Sigmoid colon (tissue), 7 donors: ENCODE data around the gene ATP6V1F. TPM values are rescaled to one million over a fixed set of nuclear protein-coding genes. Genes with fewer than 3 reads are reported as not detected.
A peak's percentile ranks its signal among the peaks of the same experiment; 100 is the strongest.

Source experiments
- DNase-seq: peaks from one replicate; pipeline ENCODE4 v3.0.0-alpha.2; 2019
- H3K27ac ChIP-seq, 4 donors: fragments of 200-600 bp; sonication (generic); one replicate each; pipeline ENCODE4 v1.5.1; 2016 to 2019; ENCODE audit warnings: mild to moderate bottlenecking in 1 of 4
- H3K27me3 ChIP-seq, 3 donors: fragments of 200-600 bp; sonication (generic); one replicate each; pipeline ENCODE4 v1.5.1; 2019; ENCODE audit warnings: mild to moderate bottlenecking in 1 of 3
- H3K36me3 ChIP-seq, 4 donors: fragments of 200-600 bp; sonication (generic); one replicate each; pipeline ENCODE4 v1.5.1; 2016 to 2019
- H3K4me1 ChIP-seq, 4 donors: fragments of 200-600 bp; sonication (generic); one replicate each; pipeline ENCODE4 v1.5.1; 2017 to 2019
- H3K4me3 ChIP-seq, 4 donors: fragments of 200-600 bp; sonication (generic); one replicate each; pipeline ENCODE4 v1.5.1; 2017 to 2019; ENCODE audit warnings: mild to moderate bottlenecking in 2 of 4, moderate library complexity in 1 of 4
- H3K9me3 ChIP-seq, 4 donors: fragments of 200-600 bp in 3 of 4; sonication (generic) in 3 of 4; one replicate each; pipeline versions ENCODE4 v1.5.1 to v1.6.1; 2013 to 2019
- CTCF ChIP-seq, 4 experiments: fragments of 450-650 bp in 3 of 4; fragments of 200-600 bp in 1 of 4; IDR thresholded peaks; one replicate each; pipeline ENCODE4 v1.5.1; 2016 to 2019; ENCODE audit warnings: antibody characterized with exemption in 4 of 4, mild to moderate bottlenecking in 3 of 4, moderate library complexity in 2 of 4
- EP300 ChIP-seq, 4 donors: sonication (generic); formaldehyde crosslinking; IDR thresholded peaks; one replicate each; pipeline ENCODE4 v1.6.1; 2017; ENCODE audit warnings: antibody characterized with exemption in 4 of 4
- POLR2A ChIP-seq, 2 donors: fragments of 450-650 bp; IDR thresholded peaks; one replicate each; pipeline ENCODE4 v1.6.1; 2016; ENCODE audit warnings: antibody characterized with exemption in 2 of 2, mild to moderate bottlenecking in 2 of 2, moderate library complexity in 2 of 2
- POLR2AphosphoS5 ChIP-seq, 4 donors: sonication (generic); formaldehyde crosslinking; IDR thresholded peaks; one replicate each; pipeline ENCODE4 v1.6.1; 2017; ENCODE audit warnings: antibody characterized with exemption in 4 of 4
- WGBS, 2 donors: extraction: QIAGEN DNeasy Blood & Tissue Kit; methylation state at CpG; one replicate each; pipeline ENCODE4 v1.1.7; 2013; 5-methylcytosine and 5-hydroxymethylcytosine counted together
- intact Hi-C: fragments of 100-400 bp; cut with DNase I; formaldehyde crosslinking; loops from one replicate; pipeline ENCODE4 v1.15.1; 2023
- polyA plus RNA-seq, 3 donors: library from polyadenylated mRNA; stranded (reverse); fragments of 200-250 nt; gene quantifications; one replicate each; pipeline ENCODE4 v1.2.3, GENCODE V29; 2013
- total RNA-seq, 4 donors: library from RNA; depleted of rRNA; stranded (reverse); fragments of >200 nt; gene quantifications; one replicate each; pipeline ENCODE4 v1.1.0, GENCODE V29; 2016
- donor health status: healthy with polysubstance abuse.
- donor health status: Bipolar disorder and iron deficiency.
- donor health status: healthy.

The ATP6V1F gene
- total and polyA plus RNA-seq, 7 donors = 96.7 to 214 (median 138) TPM

- peaks cover 60 to 100% (median 97%) of the 10 kb centered on the region in 4 donors for H3K36me3 ChIP-seq
- H3K27ac ChIP-seq = peak overlapping the region; percentile 14 to 99 (median 64)
These were observed 17.2 kb upstream of the ATP6V1F start for GRCh38 chr7:128845475-128845874.

GRCh38 chr7:128845987-128846386 lies 16.7 kb upstream of the ATP6V1F start:
- peaks cover 62 to 100% (median 97%) of the 10 kb centered on the region in 4 donors for H3K36me3 ChIP-seq
- WGBS, 2 donors = 85 to 91% methylated on average over 19 of the region's 19 CpGs
- intact Hi-C loops = no loop called here

More at GRCh38 chr7:128845475-128845874, 17.2 kb upstream of the ATP6V1F start:
- Histone ChIP-seq H3K27me3 (no peaks in the 10 kb centered on the region), H3K9me3 (no peaks in the 10 kb centered on the region), H3K4me1 (peaks cover 0 to 17% (median 8%) of the 10 kb centered on the region in 4 donors), H3K4me3 (no peak overlapping the region)
- intact Hi-C loops = no loop called here
- 86 to 88% methylated on average over 5 of the region's 5 CpGs for WGBS, 2 donors
- TF ChIP-seq CTCF (IDR thresholded peaks at IDR 0.05) (no peak), EP300 (IDR thresholded peaks at IDR 0.05) (no peak), POLR2AphosphoS5 (IDR thresholded peaks at IDR 0.05) (no peak), POLR2A (IDR thresholded peaks at IDR 0.05) (no peak)
- no peak for DNase-seq

DNA sequence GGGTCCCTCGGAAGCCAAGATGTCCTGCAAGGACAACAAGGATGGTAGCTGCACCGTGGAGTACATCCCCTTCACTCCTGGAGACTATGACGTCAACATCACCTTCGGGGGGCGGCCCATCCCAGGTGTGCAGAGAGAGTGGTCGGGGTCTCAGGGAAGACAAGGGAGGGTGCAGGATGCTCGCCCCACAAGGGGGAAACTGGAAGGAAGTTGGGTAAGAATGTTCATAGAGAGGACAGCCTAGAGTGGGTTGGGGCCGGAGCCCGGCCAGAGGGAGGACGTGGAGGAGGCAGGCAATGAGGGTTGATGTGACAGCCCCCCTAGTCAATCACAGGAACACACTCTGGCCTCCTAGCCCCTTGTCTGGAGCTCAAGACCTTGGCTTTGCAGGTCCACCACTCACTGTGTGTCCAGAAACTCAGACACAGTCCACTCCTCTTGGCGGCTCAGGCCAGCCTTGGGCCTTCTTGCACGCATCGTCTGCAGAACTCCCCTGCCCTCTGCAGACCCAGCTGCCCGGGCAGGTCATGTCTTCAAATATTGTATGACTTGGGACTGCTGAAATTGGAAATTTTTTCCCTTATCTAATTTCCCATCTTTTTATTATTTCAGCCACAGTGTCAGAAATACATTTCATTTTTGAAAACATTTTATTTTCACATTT lies 15.7 kb upstream of the ATP6V1F start:
- H3K4me3 ChIP-seq = no peak overlapping the region
- peak overlapping the region in 1 of 4 donors; percentile 99 for H3K27ac ChIP-seq
- H3K36me3 ChIP-seq = peaks cover 66 to 100% (median 97%) of the 10 kb centered on the region in 4 donors
- intact Hi-C loops = no loop called here
- DNase-seq = no peak
- 89 to 92% methylated on average over 14 of the region's 14 CpGs for WGBS, 2 donors
- no peaks in the 10 kb centered on the region for H3K9me3 ChIP-seq
- peak in 1 of 4 donors; percentile 1 for TF ChIP-seq POLR2AphosphoS5 (IDR thresholded peaks at IDR 0.05)
- no peak for TF ChIP-seq POLR2A (IDR thresholded peaks at IDR 0.05)
- peaks cover 0 to 4% (median 2%) of the 10 kb centered on the region in 4 donors for H3K4me1 ChIP-seq
- no peaks in the 10 kb centered on the region for H3K27me3 ChIP-seq

More at GRCh38 chr7:128845987-128846386, 16.7 kb upstream of the ATP6V1F start:
- H3K27ac ChIP-seq = peak overlapping the region in 2 of 4 donors; percentile 37 to 99
- DNase-seq = no peak
- no peaks in the 10 kb centered on the region for H3K27me3 ChIP-seq
- H3K4me1 ChIP-seq = peaks cover 0 to 12% (median 8%) of the 10 kb centered on the region in 4 donors
- H3K4me3 ChIP-seq = no peak overlapping the region
- TF ChIP-seq POLR2AphosphoS5 (IDR thresholded peaks at IDR 0.05) (peak in 1 of 4 donors; percentile 32), EP300 (IDR thresholded peaks at IDR 0.05) (no peak), POLR2A (IDR thresholded peaks at IDR 0.05) (no peak), CTCF (IDR thresholded peaks at IDR 0.05) (no peak)
- H3K9me3 ChIP-seq = no peaks in the 10 kb centered on the region

GRCh38 chr7:128847721-128848211 lies 14.9 kb upstream of the ATP6V1F start:
- intact Hi-C loops = no loop called here
- no peak overlapping the region for H3K4me3 ChIP-seq
- H3K36me3 ChIP-seq = peaks cover 74 to 100% (median 97%) of the 10 kb centered on the region in 4 donors

More at GRCh38 chr7:128847721-128848211, 14.9 kb upstream of the ATP6V1F start:
- Histone ChIP-seq H3K9me3 (no peaks in the 10 kb centered on the region), H3K4me1 (no peaks in the 10 kb centered on the region), H3K27ac (peak overlapping the region in 3 of 4 donors; percentile 30 to 60 (median 39)), H3K27me3 (no peaks in the 10 kb centered on the region)
- DNase-seq = no peak
- TF ChIP-seq POLR2AphosphoS5 (IDR thresholded peaks at IDR 0.05) = no peak
- no peak for TF ChIP-seq CTCF (IDR thresholded peaks at IDR 0.05)
- 91 to 95% methylated on average over 17 of the region's 17 CpGs for WGBS, 2 donors
